Natural killer cell (primary cell): Measurements from ENCODE around the gene MAP3K14. TPM values are rescaled to one million over a fixed set of nuclear protein-coding genes. Genes with fewer than 3 reads are reported as not detected.

ENCODE experiments used
- ATAC-seq, 3 donors: fragments of 150-1000 bp in 2 of 3; fragments of 200-7000 bp in 1 of 3; cut with Tn5 transposase; 1 replicate in 1 of 3; 2 replicates in 2 of 3; pipeline ENCODE4 v1.10.0; 2021; ENCODE audit warnings: mild to moderate bottlenecking in 2 of 3, moderate library complexity in 2 of 3
- DNase-seq, 2 donors: peaks; one replicate each; pipeline versions ENCODE4 v3.0.0 to v3.0.0-alpha.2; 2013 to 2021; ENCODE audit warnings: mixed read lengths in 1 of 2
- H3K27ac ChIP-seq: one replicate; pipeline ENCODE4 v1.5.1; 2013; ENCODE audit warnings: mild to moderate bottlenecking, low read length
- H3K27me3 ChIP-seq: one replicate; pipeline ENCODE4 v1.6.1; 2013; ENCODE audit warnings: low read length; ENCODE audit not compliant: control insufficient read depth, insufficient read depth
- H3K36me3 ChIP-seq: one replicate; pipeline ENCODE4 v1.6.1; 2013; ENCODE audit warnings: low read length; ENCODE audit not compliant: control insufficient read depth, insufficient read depth
- H3K4me1 ChIP-seq: one replicate; pipeline ENCODE4 v1.6.1; 2013; ENCODE audit warnings: low read length; ENCODE audit not compliant: control insufficient read depth, insufficient read depth
- H3K4me3 ChIP-seq: one replicate; pipeline ENCODE4 v1.5.1; 2013; ENCODE audit warnings: low read length
- H3K9me3 ChIP-seq: one replicate; pipeline ENCODE4 v1.6.1; 2013; ENCODE audit warnings: low read length; ENCODE audit not compliant: control insufficient read depth, insufficient read depth
- H3K27ac Mint-ChIP-seq, 2 donors: one replicate each; pipeline ENCODE4 v1.8.0; 2022; ENCODE audit warnings: mild to moderate bottlenecking in 2 of 2, mixed read lengths in 2 of 2, moderate library complexity in 1 of 2
- H3K27me3 Mint-ChIP-seq, 2 donors: one replicate each; pipeline ENCODE4 v1.8.0; 2022; ENCODE audit warnings: low read depth in 2 of 2, mixed read lengths in 2 of 2
- H3K36me3 Mint-ChIP-seq: one replicate; pipeline ENCODE4 v1.8.0; 2022; ENCODE audit warnings: mixed read lengths
- H3K4me1 Mint-ChIP-seq, 2 donors: one replicate each; pipeline ENCODE4 v1.8.0; 2022; ENCODE audit warnings: mixed read lengths in 2 of 2
- H3K4me3 Mint-ChIP-seq: one replicate; pipeline ENCODE4 v1.8.0; 2022; ENCODE audit warnings: mild to moderate bottlenecking, moderate library complexity, mixed read lengths
- H3K9me3 Mint-ChIP-seq, 2 donors: one replicate each; pipeline ENCODE4 v1.8.0; 2022; ENCODE audit warnings: mixed read lengths in 2 of 2
- CTCF ChIP-seq: fragments of 200-600 bp; IDR thresholded peaks from one replicate; pipeline ENCODE4 v1.8.0; 2022; ENCODE audit warnings: antibody characterized with exemption
- WGBS: methylation state at CpG from one replicate; pipeline ENCODE4 v1.1.7; 2013; ENCODE audit warnings: missing lambda C conversion rate; ENCODE audit not compliant: insufficient coverage; 5-methylcytosine and 5-hydroxymethylcytosine counted together
- intact Hi-C: fragments of 100-400 bp; cut with micrococcal nuclease; formaldehyde crosslinking; loops from one replicate; pipeline ENCODE4 v1.14.2; 2022
- total RNA-seq, 4 donors: library from RNA; stranded (reverse); fragments of 120-200 nt in 1 of 4; gene quantifications; one replicate each; pipeline versions ENCODE4 v1.2.3 to v1.2.4, GENCODE V29; 2013 to 2022

MAP3K14 gene
- total RNA-seq, 3 donors from 2014 or later (not counting 1 experiment from before 2014, with no cell fraction given) = 28.0 to 31.9 (median 31.6) TPM

DNA sequence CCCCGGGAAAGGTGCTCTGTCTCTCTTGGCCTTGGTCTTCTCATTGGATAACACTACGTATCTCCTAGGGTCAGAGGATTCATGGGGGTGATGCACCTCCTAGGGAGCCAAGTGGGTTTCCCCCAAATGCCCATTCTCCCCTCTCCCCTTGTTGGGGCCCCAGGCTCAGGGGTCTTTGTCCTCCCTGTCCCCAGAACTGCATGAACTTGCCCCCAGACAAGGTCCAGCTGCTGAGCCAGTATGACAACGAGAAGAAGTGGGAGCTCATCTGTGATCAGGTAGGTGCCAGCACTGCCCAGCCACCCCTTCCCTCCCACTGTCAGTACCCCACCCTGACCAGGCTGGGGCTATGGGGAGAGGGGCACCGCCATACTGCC lies 86.4 kb downstream of the MAP3K14 start:
- no peaks in the 10 kb centered on the region for H3K27me3 Mint-ChIP-seq
- no peak for ATAC-seq
- intact Hi-C loops = no loop called here
- peaks cover 69 to 95% of the 10 kb centered on the region in 2 donors for H3K4me1 Mint-ChIP-seq
- H3K9me3 Mint-ChIP-seq = no peaks in the 10 kb centered on the region
- Histone ChIP-seq H3K27me3 (no peaks in the 10 kb centered on the region), H3K27ac (peak overlapping the region; percentile 94), H3K9me3 (no peaks in the 10 kb centered on the region), H3K36me3 (peaks cover 34% of the 10 kb centered on the region), H3K4me1 (peaks cover 91% of the 10 kb centered on the region), H3K4me3 (no peak overlapping the region)
- DNase-seq = no peak
- WGBS = 76% methylated on average over 4 of the region's 4 CpGs
- peak overlapping the region; percentile 99 for H3K27ac Mint-ChIP-seq
- no peak for TF ChIP-seq CTCF
- H3K4me3 Mint-ChIP-seq = peak overlapping the region; percentile 50
- no peaks in the 10 kb centered on the region for H3K36me3 Mint-ChIP-seq

DNA sequence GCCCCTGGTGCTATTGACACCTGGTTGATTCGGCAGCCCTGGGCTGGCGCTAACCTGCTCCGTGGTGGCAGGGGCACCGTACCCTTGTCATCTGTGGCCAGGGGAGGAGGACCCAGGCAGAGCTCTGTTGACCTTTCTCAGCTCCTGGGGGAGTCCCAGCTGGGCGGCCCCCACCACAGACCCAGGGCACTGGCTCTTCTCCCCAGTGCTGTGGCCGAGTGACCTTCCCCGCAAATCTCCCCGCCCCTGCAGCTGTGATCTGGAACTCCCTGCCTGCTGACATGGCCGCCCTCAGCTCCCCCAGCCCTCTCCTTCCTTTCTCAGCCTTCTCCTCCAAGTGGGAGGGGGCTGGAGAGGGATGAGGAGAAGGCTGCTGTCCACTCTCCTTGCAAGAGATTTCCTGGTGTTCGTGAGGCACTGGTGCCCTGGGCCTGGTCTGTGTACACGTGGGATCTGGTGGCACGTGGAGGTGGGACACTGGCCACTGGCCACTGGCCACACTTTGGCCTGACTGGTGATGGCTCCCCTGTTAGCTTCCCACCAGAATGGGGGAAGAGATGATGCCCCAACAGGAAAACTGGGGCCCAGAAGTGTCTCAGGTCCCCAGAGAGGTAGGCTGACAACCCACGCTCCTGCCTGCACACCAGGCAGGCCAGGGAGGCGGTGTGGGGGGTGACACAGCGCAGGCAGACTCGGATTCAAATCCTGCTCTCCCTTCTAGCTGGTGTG lies 87.0 kb downstream of the MAP3K14 start:
- intact Hi-C loops = loop anchor here (1.0 to 10.0 kb wide), 3 partner anchors 9 to 1865 kb away; partner anchors contain the start of gene FMNL1
- WGBS = 35% methylated on average over 15 of the region's 16 CpGs
- Mint-ChIP-seq H3K27ac (peak overlapping the region; percentile 99), H3K27me3 (no peaks in the 10 kb centered on the region), H3K4me3 (peak overlapping the region; percentile 98), H3K9me3 (no peaks in the 10 kb centered on the region), H3K36me3 (no peaks in the 10 kb centered on the region), H3K4me1 (peaks cover 69 to 95% of the 10 kb centered on the region in 2 donors)
- Histone ChIP-seq H3K4me1 (peaks cover 91% of the 10 kb centered on the region), H3K4me3 (no peak overlapping the region), H3K36me3 (peaks cover 30% of the 10 kb centered on the region), H3K27me3 (no peaks in the 10 kb centered on the region), H3K9me3 (no peaks in the 10 kb centered on the region), H3K27ac (peak overlapping the region; percentile 94)
- TF ChIP-seq CTCF = no peak
- DNase-seq (peak; percentile 25 to 62), ATAC-seq (peak; percentile 17 to 38 (median 19))

GRCh38 chr17:45228763-45229539 lies 87.9 kb downstream of the MAP3K14 start:
- H3K4me3 ChIP-seq = peak overlapping the region; percentile 92
- no peaks in the 10 kb centered on the region for H3K27me3 ChIP-seq
- peaks cover 74 to 97% of the 10 kb centered on the region in 2 donors for H3K4me1 Mint-ChIP-seq
- H3K4me3 Mint-ChIP-seq = peak overlapping the region; percentile 98
- 5% methylated on average over 19 of the region's 19 CpGs for WGBS
- no peaks in the 10 kb centered on the region for H3K36me3 Mint-ChIP-seq
- H3K27ac ChIP-seq = peak overlapping the region; percentile 94
- H3K36me3 ChIP-seq = peaks cover 25% of the 10 kb centered on the region
- ATAC-seq (peak; percentile 43 to 68 (median 55)), DNase-seq (peak; percentile 84 to 92)
- intact Hi-C loops = loop anchor here (1.0 to 10.0 kb wide), 3 partner anchors 8 to 1864 kb away; partner anchors contain the start of gene FMNL1
- peak overlapping the region; percentile 99 for H3K27ac Mint-ChIP-seq
- H3K9me3 ChIP-seq = no peaks in the 10 kb centered on the region
- TF ChIP-seq CTCF = no peak
- no peaks in the 10 kb centered on the region for H3K27me3 Mint-ChIP-seq
- peaks cover 93% of the 10 kb centered on the region for H3K4me1 ChIP-seq
- H3K9me3 Mint-ChIP-seq = no peaks in the 10 kb centered on the region
